ENCODE data around the gene EDEM3. TPM values are rescaled to one million over a fixed set of nuclear protein-coding genes. Genes with fewer than 3 reads are reported as not detected.

EDEM3 gene
- total and polyA plus RNA-seq, 4 donors: 30.8 to 64.9 (median 40.5) TPM

DNA sequence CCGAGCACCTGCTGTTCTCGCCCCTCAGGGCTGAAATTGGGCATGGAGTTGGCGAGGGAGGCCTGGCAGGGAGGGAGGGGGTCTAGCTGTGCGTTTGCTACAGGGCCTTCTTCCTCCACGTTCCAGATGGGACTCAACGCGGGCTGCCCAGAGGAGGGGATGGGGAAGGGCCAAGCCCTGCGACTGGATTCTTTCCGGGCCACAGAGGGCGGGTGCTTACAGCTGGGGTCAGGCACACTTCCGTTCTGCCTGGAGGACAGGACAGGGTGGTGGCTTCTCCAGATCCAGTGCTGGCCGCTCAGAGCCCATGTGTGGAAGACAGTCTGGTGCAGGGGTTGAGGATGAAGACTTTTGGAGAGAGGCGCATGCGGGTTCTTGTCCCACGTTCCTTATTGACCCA is 90.0 kb downstream of the EDEM3 start:
- no peaks in the 10 kb centered on the region for H3K9me3 ChIP-seq (ENCODE audit: control insufficient read depth, insufficient read depth, low read length)
- no peaks in the 10 kb centered on the region for H3K27me3 ChIP-seq (ENCODE audit: control insufficient read depth, insufficient read depth, low read length)
- H3K36me3 ChIP-seq (ENCODE audit: control insufficient read depth, insufficient read depth, low read length): no peaks in the 10 kb centered on the region
- no peak overlapping the region for H3K27ac ChIP-seq (ENCODE audit: low read depth, low read length)
- DNase-seq (ENCODE audit: low read depth in 4 of 6, low spot score in 6 of 6): no peak
- WGBS (ENCODE audit: insufficient coverage): 58% methylated on average over 12 of the region's 15 CpGs
- H3K4me3 ChIP-seq (ENCODE audit: low read depth, low read length): no peak overlapping the region
- H3K4me1 ChIP-seq (ENCODE audit: control insufficient read depth, insufficient read depth, low read length): peaks cover 16% of the 10 kb centered on the region

DNA sequence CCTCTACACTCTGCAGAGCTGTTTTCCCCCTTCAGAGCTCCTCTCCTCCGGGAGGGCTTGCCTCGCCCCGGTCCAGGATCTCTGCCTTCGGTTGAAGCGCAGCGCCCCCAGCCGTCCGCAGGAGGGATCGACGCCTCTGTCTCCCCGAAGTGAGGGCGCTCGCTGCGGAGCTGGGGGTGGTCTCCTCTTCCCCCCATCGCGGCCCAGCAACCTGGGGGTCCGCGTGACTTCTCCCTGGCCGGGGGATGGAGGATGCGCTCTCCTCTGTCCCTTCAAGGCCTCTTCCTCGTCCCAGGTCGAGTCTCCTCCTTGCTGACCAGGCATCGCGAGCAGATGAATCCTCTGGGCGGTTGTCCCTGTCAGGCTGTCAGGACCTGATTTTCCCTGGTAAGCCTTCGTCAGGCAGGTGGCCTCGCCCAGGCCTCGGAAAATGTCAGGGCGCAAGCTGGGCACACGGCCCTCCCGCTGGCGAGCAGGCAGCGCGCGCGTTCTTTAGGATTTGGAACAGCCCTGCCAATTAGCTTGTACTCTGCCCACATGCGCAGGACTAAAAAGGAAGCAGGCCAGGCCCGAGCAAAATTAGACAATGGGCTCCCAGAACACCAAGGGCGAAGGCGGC is 90.5 kb downstream of the EDEM3 start:
- Histone ChIP-seq H3K36me3 (ENCODE audit: control insufficient read depth, insufficient read depth, low read length) (no peaks in the 10 kb centered on the region), H3K27me3 (ENCODE audit: control insufficient read depth, insufficient read depth, low read length) (no peaks in the 10 kb centered on the region), H3K4me1 (ENCODE audit: control insufficient read depth, insufficient read depth, low read length) (peaks cover 16% of the 10 kb centered on the region), H3K9me3 (ENCODE audit: control insufficient read depth, insufficient read depth, low read length) (no peaks in the 10 kb centered on the region), H3K27ac (ENCODE audit: low read depth, low read length) (no peak overlapping the region), H3K4me3 (ENCODE audit: low read depth, low read length) (peak overlapping the region; percentile 43)
- DNase-seq (ENCODE audit: low read depth in 4 of 6, low spot score in 6 of 6): peak; percentile 43 to 91 (median 53)
- WGBS (ENCODE audit: insufficient coverage): 11% methylated on average over 32 of the region's 40 CpGs

DNA sequence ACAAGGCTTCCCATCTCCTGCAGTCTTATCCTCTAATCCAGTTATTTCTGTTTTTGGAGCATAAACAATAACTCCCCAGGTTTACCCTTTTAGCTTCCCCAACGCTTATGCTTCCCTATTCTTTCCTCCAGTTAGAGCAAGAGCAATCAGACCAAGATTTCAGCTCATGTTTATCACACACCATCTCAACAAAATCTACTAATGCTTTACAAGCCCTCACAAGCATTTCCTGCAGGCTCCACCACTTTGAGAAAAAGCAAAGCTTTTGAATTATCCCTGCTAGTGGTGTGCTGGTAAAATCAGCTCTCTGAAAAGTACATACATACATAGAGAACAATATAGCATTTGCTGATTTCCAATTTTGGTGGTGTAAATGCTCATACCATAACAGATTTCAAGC is 92.9 kb downstream of the EDEM3 start:
- H3K27me3 ChIP-seq (ENCODE audit: control insufficient read depth, insufficient read depth, low read length): no peaks in the 10 kb centered on the region
- H3K9me3 ChIP-seq (ENCODE audit: control insufficient read depth, insufficient read depth, low read length): no peaks in the 10 kb centered on the region
- no peak overlapping the region for H3K27ac ChIP-seq (ENCODE audit: low read depth, low read length)
- H3K36me3 ChIP-seq (ENCODE audit: control insufficient read depth, insufficient read depth, low read length): no peaks in the 10 kb centered on the region
- peaks cover 16% of the 10 kb centered on the region for H3K4me1 ChIP-seq (ENCODE audit: control insufficient read depth, insufficient read depth, low read length)
- no peak for DNase-seq (ENCODE audit: low read depth in 4 of 6, low spot score in 6 of 6)
- WGBS (ENCODE audit: insufficient coverage): 44% methylated on average over 1 of the region's 1 CpG
- H3K4me3 ChIP-seq (ENCODE audit: low read depth, low read length): no peak overlapping the region

DNA sequence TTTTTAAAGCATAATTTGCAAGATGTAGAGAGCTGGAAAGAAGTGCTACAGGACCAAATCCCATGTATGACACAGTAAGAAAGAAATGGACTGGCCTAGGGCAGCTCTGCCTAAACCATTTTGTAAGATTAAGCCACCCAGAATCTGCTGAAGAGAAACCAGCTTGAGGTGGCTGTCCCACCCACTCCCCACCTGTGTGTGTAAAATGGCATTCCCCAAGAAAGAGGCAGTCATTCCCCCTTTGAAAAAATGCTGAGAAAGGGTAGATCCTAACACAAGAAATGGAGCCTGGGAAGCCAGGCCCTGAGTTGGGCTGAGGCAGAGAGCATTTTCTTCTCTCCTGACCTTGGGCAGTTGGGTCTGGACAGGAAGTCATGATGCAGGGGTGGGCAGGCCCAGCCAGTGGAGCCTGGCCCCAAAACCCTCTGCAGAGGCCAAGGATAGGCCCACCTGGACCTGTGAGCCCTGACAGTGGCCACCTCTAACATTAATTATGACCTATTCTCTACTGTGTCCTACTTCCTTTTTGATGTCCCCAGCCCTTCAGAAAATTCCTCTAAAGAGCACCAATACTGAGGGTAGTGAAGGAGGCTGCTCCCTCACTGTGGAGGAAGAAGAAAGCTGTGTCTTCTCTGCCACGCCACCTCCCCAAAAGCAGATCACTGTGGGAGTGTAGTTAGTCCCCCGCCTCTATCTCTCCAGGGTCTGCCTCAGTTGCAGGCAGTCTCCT is 94.0 kb downstream of the EDEM3 start:
- Histone ChIP-seq H3K4me1 (ENCODE audit: control insufficient read depth, insufficient read depth, low read length) (peaks cover 16% of the 10 kb centered on the region), H3K9me3 (ENCODE audit: control insufficient read depth, insufficient read depth, low read length) (no peaks in the 10 kb centered on the region), H3K27ac (ENCODE audit: low read depth, low read length) (no peak overlapping the region), H3K4me3 (ENCODE audit: low read depth, low read length) (no peak overlapping the region), H3K36me3 (ENCODE audit: control insufficient read depth, insufficient read depth, low read length) (no peaks in the 10 kb centered on the region), H3K27me3 (ENCODE audit: control insufficient read depth, insufficient read depth, low read length) (no peaks in the 10 kb centered on the region)
- no CpG with 5 or more reads among the region's 2 CpGs for WGBS (ENCODE audit: insufficient coverage)
- DNase-seq (ENCODE audit: low read depth in 4 of 6, low spot score in 6 of 6): no peak

DNA sequence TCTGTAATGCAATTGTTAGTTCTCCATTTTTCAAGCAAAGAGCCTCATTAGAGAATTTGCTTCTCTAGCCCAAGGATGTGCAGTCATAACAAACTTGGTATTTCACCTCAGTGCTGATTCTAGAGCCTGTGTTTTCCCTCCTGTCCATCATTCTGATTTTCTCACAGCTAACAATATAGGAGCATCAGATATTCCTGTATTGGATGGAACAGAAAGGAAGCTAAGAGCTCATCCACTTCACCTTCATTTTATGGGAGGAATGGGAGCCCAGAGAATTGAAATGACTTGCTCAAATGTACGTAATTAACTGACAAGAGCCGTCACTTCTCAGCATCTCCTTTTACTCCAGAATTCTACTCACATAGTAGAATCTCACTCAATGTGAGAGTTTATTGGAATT is 96.6 kb downstream of the EDEM3 start:
- peak in 1 of 6 donors; percentile 90 for DNase-seq (ENCODE audit: low read depth in 4 of 6, low spot score in 6 of 6)
- no peaks in the 10 kb centered on the region for H3K36me3 ChIP-seq (ENCODE audit: control insufficient read depth, insufficient read depth, low read length)

DNA sequence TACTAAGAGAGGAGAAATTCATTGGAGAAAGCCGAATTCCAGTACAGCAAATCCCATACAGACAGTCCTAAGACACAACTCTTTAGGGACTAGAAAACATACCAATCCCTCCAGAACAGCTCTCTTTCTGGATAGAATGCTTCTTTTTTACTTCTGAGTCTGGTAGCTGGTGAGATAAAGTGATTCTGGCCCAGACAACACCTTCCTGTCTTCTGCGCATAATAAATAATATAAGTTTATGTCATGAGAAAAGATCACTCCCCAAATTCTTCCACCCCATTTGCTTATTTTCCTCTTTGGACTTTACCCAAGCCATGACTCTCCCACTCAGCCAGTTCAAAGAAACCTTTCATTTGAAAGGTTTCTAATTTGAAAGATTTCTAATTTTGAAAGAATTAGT is 98.4 kb downstream of the EDEM3 start:
- WGBS (ENCODE audit: insufficient coverage): no CpG with 5 or more reads among the region's 2 CpGs
- Histone ChIP-seq H3K4me3 (ENCODE audit: low read depth, low read length) (no peak overlapping the region), H3K27ac (ENCODE audit: low read depth, low read length) (no peak overlapping the region), H3K36me3 (ENCODE audit: control insufficient read depth, insufficient read depth, low read length) (no peaks in the 10 kb centered on the region), H3K9me3 (ENCODE audit: control insufficient read depth, insufficient read depth, low read length) (no peaks in the 10 kb centered on the region), H3K27me3 (ENCODE audit: control insufficient read depth, insufficient read depth, low read length) (no peaks in the 10 kb centered on the region), H3K4me1 (ENCODE audit: control insufficient read depth, insufficient read depth, low read length) (no peaks in the 10 kb centered on the region)
- DNase-seq (ENCODE audit: low read depth in 4 of 6, low spot score in 6 of 6): no peak

More for the DNA sequence above, 96.6 kb downstream of the EDEM3 start:
- WGBS (ENCODE audit: insufficient coverage): no CpG with 5 or more reads among the region's 2 CpGs
- H3K27ac ChIP-seq (ENCODE audit: low read depth, low read length): no peak overlapping the region
- H3K4me3 ChIP-seq (ENCODE audit: low read depth, low read length): no peak overlapping the region
- H3K9me3 ChIP-seq (ENCODE audit: control insufficient read depth, insufficient read depth, low read length): no peaks in the 10 kb centered on the region
- H3K4me1 ChIP-seq (ENCODE audit: control insufficient read depth, insufficient read depth, low read length): no peaks in the 10 kb centered on the region
- no peaks in the 10 kb centered on the region for H3K27me3 ChIP-seq (ENCODE audit: control insufficient read depth, insufficient read depth, low read length)

DNA sequence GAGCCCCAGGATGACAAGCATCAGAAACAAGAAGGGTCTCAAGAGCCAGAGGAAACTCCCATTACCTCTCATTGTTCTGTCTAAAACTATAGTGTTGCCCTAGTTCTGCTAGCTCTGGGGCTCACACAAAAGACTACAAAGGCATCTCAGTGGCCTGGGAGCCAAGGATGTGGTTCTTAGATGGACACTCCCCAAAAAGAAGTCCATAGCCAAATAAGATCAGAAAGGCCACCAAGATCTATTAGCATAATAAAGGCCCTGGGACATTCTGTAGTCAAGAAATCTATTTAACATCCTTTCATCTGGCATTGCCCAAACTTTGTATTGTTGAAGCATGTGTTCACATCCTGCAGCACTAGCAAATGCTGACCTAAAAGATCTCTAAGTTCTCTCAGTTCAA is 99.5 kb downstream of the EDEM3 start:
- no peak for DNase-seq (ENCODE audit: low read depth in 4 of 6, low spot score in 6 of 6)
- Histone ChIP-seq H3K27ac (ENCODE audit: low read depth, low read length) (no peak overlapping the region), H3K36me3 (ENCODE audit: control insufficient read depth, insufficient read depth, low read length) (no peaks in the 10 kb centered on the region), H3K4me3 (ENCODE audit: low read depth, low read length) (no peak overlapping the region), H3K27me3 (ENCODE audit: control insufficient read depth, insufficient read depth, low read length) (no peaks in the 10 kb centered on the region), H3K4me1 (ENCODE audit: control insufficient read depth, insufficient read depth, low read length) (no peaks in the 10 kb centered on the region), H3K9me3 (ENCODE audit: control insufficient read depth, insufficient read depth, low read length) (no peaks in the 10 kb centered on the region)

DNA sequence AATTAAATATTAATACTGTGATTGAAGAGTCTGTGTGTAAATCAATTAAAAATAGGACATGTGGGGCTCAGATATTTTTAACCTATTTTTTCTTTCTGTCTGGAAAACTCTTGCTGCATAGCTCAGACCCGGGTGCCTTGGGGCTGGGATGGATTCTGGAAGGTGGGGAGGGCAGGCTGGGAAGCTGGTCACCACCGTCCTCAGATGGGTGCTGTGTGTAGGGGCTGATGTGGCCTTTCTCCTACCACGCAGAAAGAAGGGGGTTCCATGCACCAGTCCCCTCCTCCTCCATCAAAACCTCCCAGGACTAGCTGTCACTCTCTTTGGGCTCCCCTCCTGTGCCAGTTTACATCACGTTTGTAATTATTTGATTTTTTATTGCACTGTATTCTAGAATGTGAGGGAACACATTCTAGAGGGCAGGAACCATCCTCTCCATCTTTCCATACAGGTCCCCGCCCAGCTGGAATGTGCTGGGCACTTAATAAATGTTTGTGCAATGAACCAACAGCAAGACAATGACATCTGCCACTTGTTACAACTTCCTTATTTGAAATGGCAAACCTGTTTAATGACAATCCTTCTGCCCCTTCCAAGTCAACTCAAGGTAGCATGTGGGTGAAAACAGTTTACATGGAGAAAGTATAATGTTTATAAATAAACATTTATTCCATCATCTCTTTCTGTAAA is 104.3 kb downstream of the EDEM3 start:
- DNase-seq (ENCODE audit: low read depth in 4 of 6, low spot score in 6 of 6): no peak
- no peaks in the 10 kb centered on the region for H3K27me3 ChIP-seq (ENCODE audit: control insufficient read depth, insufficient read depth, low read length)
- no peaks in the 10 kb centered on the region for H3K36me3 ChIP-seq (ENCODE audit: control insufficient read depth, insufficient read depth, low read length)
- H3K9me3 ChIP-seq (ENCODE audit: control insufficient read depth, insufficient read depth, low read length): peaks cover 1% of the 10 kb centered on the region
- H3K27ac ChIP-seq (ENCODE audit: low read depth, low read length): no peak overlapping the region
- H3K4me1 ChIP-seq (ENCODE audit: control insufficient read depth, insufficient read depth, low read length): no peaks in the 10 kb centered on the region
- no CpG with 5 or more reads among the region's 5 CpGs for WGBS (ENCODE audit: insufficient coverage)
- no peak overlapping the region for H3K4me3 ChIP-seq (ENCODE audit: low read depth, low read length)

DNA sequence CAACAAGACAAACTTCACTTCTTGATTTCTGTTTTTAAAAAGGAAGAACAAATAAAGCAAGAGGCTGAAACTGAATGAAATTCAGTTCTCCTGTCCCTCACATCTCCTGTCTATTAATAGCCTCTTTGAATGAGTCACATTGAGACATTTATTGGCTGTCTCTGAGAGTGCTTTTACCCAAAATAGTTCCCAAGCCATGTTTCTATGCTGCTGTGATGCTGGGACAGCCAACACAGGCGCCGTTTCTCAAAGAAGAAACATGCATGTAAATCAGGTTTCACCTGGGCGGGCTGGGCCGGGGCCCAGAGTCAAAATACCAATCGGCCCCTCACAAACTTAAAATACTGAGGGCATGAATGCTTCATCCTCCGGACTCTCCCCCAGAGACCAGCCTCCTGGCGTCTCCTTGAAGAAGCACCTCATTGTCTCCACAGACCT is 105.2 kb downstream of the EDEM3 start:
- H3K36me3 ChIP-seq (ENCODE audit: control insufficient read depth, insufficient read depth, low read length): no peaks in the 10 kb centered on the region
- 94% methylated on average over 6 of the region's 7 CpGs for WGBS (ENCODE audit: insufficient coverage)
- no peak for DNase-seq (ENCODE audit: low read depth in 4 of 6, low spot score in 6 of 6)
- no peaks in the 10 kb centered on the region for H3K4me1 ChIP-seq (ENCODE audit: control insufficient read depth, insufficient read depth, low read length)
- H3K4me3 ChIP-seq (ENCODE audit: low read depth, low read length): no peak overlapping the region
- no peak overlapping the region for H3K27ac ChIP-seq (ENCODE audit: low read depth, low read length)
- H3K9me3 ChIP-seq (ENCODE audit: control insufficient read depth, insufficient read depth, low read length): peaks cover 1% of the 10 kb centered on the region
- H3K27me3 ChIP-seq (ENCODE audit: control insufficient read depth, insufficient read depth, low read length): no peaks in the 10 kb centered on the region

DNA sequence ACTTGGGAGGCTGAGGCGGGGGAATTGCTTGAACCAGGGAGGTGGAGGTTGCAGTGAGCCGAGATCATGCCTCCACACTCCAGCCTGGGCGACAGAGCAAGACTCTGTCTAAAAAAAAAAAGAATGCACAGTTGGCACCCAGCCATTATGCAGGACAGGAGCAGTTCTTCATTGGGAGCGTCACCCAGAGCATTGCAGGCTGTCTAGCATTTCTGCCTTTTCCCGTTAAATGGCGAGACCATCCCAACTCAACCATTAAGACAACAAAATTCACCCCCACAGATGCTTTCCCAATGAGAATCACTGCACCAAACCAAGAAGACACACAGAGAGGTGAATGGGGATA is 105.8 kb downstream of the EDEM3 start:
- 79% methylated on average over 3 of the region's 6 CpGs for WGBS (ENCODE audit: insufficient coverage)
- no peaks in the 10 kb centered on the region for H3K36me3 ChIP-seq (ENCODE audit: control insufficient read depth, insufficient read depth, low read length)
- H3K27me3 ChIP-seq (ENCODE audit: control insufficient read depth, insufficient read depth, low read length): no peaks in the 10 kb centered on the region
- peaks cover 1% of the 10 kb centered on the region for H3K9me3 ChIP-seq (ENCODE audit: control insufficient read depth, insufficient read depth, low read length)
- H3K27ac ChIP-seq (ENCODE audit: low read depth, low read length): no peak overlapping the region
- no peak overlapping the region for H3K4me3 ChIP-seq (ENCODE audit: low read depth, low read length)
- no peaks in the 10 kb centered on the region for H3K4me1 ChIP-seq (ENCODE audit: control insufficient read depth, insufficient read depth, low read length)
- DNase-seq (ENCODE audit: low read depth in 4 of 6, low spot score in 6 of 6): no peak

Measured in spinal cord (tissue), 10 donors.